ENCODE results near the gene RNLS.

Gene RNLS

DNA sequence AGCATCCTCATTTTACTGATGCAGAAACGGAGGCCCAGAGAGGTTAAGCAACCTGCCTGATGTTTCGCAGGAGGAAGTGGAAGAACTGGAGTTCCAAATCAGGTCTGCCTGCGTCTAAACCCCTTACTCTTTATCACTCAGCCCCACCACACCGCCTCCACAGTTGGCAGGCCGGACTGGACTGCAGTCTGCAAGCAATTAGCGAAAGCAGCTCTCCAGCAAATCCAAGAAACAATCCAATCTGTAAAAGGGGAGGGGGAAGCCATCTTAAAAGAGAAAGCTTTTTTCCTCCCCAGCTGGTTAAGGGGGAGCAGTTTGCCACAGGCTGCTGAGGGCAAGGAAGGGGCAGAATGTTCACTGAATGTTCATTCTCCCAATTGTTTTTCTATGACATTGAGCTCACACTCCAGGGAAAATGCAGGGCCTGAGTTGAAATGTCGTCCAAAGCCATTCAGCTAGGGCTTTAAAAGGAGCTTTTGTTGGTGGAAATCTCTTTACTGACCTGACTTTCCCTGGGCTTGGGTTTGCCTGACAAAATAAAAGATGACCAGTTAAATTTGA is 350.1 kb downstream of the RNLS start:
- no peak for DNase-seq (ENCODE audit: low read depth in 3 of 3)

DNA sequence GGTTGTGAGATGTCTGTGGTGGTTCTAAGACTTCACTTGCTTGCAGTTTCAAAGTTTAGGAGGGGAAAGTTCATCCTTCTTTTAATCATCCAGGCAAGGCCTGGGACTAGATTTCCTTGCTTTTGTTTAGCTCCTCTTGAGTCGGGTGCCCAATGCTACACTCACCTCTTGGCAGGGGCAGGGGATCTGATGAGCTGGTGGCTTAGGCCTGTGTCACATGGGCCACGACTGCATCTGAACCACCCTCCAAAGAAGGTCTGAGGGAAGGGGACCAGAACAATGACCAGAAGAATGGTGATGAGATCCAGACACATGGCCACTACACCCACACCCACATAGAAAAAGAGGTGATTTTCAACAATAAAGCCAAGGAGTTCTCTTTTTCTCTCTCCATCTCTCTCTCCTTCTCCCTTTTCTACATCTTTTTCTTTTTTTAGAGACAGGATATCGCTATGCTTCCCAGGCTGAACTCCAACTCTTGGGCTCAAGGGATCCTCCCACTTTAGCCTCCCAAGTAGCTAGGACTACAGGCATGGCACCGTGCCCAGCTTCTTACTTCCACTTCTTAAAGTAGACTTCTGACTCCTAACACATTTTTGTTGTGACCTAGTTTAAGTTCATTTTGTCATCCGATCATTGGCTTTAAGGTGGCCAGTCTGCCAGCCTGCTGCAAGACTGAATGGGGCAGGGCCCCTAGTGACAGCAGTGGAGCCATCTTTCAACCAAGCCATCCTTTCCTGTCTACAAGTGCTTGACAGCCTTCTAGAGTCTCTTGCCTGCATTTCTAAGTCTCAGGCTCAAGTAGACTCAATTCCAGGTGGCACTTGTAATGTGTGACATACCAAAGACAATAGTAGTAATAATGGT is 350.9 kb downstream of the RNLS start:
- DNase-seq (ENCODE audit: low read depth in 3 of 3) = no peak

DNA sequence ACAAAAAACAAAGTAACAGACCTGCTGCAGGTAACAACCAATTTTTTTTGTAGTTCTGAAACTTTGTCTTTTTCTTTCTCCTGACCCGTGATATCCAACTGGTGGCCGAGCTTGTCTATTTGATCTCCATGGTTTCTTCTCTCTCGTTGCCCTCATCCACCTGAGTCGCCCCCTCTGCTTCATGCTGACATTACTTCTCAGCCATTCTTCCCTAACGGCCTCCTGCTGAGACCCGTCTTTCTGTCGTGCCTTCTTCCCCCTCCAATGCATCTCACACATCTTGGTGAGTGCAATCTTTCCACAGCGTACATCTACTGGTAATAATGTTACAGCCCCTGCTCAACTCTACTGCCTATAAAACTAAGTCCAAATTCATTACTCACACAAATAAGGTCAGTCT is 352.9 kb downstream of the RNLS start:
- no peak for DNase-seq (ENCODE audit: low read depth in 3 of 3)

DNA sequence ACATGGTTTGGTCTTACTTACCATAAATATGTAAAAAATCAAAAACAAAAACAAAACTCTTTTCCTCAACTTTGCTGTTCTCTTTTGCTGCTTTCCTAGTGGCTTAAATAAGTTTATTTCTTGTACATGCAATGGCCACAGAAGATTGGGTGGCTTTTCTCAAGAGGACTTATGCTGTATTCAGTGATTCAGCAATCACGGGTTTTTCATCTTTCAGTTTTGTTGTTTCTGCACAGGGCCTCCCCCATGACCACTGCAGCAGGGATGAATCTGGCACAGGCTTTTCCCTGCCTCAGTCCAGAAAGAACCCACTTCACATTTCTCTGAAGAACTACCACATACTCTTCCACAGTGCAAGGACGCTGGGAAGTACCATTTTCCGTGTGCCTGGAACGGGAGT is 355.0 kb downstream of the RNLS start:
- no peak for DNase-seq (ENCODE audit: low read depth in 3 of 3)

DNA sequence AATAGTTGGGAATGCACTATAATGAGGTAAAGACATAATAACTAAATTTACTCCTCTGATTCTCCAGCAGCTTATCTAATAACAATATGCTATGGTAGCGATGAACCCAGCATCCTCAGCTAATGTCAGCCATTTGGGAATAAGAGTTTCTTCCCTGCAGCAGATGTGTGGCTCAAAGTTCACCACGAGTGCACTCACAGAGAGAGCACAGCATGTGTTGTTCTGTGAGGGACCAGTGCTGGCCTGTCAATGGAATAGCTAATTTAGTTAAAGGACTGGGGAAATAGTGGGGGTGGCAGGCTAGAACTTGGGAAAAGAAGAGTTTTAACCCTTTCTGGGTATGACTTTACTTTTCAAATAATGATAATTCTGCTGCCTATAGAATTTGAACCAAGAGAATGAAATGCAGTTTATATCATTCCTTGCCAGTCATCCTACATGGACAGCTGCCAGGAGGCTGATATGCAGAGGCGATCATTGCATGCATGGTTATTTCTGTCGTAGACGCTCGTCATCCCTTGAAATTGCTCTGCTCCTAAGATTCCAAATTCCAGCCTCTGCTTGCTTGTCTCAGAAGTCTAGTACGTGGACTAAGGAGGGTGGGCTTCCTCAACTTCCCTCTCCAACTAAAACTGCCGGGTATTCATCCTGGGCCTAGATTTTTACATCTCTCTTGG is 355.6 kb downstream of the RNLS start:
- no peak for DNase-seq (ENCODE audit: low read depth in 3 of 3)

DNA sequence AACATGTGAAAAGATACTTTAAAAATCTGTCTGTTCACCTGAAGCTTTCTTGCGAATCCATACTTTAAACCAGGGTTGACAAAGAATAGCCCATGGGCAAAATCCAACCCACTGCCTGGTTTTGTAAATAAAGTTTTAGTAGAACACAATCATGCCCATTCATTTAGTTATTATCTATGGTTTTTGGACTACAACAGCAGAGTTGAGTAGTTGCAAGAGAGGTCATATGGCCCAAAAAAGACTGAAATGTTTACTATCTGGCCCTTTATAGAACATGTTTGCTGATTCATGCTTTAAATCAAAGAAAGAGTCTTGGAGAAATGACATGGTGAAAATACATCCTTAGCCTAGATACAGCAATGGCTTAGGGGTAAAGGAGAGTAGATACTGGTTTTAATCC is 356.2 kb downstream of the RNLS start:
- no peak for DNase-seq (ENCODE audit: low read depth in 3 of 3)

DNA sequence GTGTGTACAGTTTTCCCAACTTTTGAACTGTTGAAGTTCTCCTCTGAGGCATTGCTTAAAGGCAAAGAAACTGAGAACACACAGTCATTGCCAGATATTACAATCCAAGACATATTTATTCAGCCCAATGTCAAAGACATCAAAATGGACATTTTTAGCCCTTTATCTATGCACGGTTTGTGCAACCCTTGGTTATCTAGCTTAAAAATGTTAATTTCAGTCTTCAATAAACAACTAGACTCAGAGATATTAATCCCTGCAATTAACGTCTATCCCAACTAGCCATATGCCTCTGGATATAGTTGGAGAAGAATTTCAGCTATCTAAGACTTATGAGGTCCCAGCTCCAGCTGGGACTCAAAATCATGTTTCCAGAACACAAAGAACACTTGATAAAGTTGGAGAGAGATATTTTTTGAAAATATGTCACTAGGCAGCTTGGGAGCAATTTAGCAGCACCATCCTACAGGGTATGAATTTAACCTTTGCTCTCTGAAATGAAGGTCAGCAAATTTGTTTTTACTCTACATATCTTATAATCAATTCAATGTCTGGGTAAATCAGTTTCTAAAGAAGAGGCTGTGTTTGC is 357.0 kb downstream of the RNLS start:
- no peak for DNase-seq (ENCODE audit: low read depth in 3 of 3)
